Panc1 (cell line): ENCODE measurements around the gene PGK1. TPM values are rescaled to one million over a fixed set of nuclear protein-coding genes. Genes with fewer than 3 reads are reported as not detected.
"Not testable (repeated sequence)": the region's sequence is repeated elsewhere in the genome, so short reads cannot be mapped to it uniquely, and the experiment has no call there.

ENCODE experiments used
- ATAC-seq: fragments of 200-7000 bp; cut with Tn5 transposase; 2 replicates; pipeline ENCODE4 v1.9.1; 2020; ENCODE audit warnings: mild to moderate bottlenecking, moderate library complexity
- BruUV-seq: library from RNA; stranded (reverse); fragments of 400-500 nt; replicated peaks from 2 replicates; lab custom pipeline; 2021; lab: Mats Ljungman, UMichigan
- CTCF ChIA-PET: fragments of 300-600 bp; sonication (Branson Sonifier 250); formaldehyde crosslinking; loops from one replicate; lab custom pipeline; 2022; ENCODE audit warnings: antibody characterized with exemption; lab: Charles Lee
- POLR2A ChIA-PET: fragments of 300-600 bp; sonication (Branson Sonifier 250); formaldehyde crosslinking; loops from one replicate; lab custom pipeline; 2022; ENCODE audit warnings: antibody characterized with exemption; lab: Charles Lee
- DNase-seq: peaks from one replicate; pipeline ENCODE4 v3.0.0-alpha.2; 2010; ENCODE audit warnings: low read depth, low spot score
- H3K27ac ChIP-seq: 2 replicates; pipeline ENCODE4 v1.5.1; 2011; ENCODE audit warnings: mild to moderate bottlenecking, low read length, inconsistent platforms
- H3K27me3 ChIP-seq: fragments of 200-500 bp; sonication (Bioruptor generic); 2 replicates; pipeline ENCODE4 v1.6.0; 2014; ENCODE audit warnings: low read length, inconsistent platforms; ENCODE audit not compliant: control insufficient read depth, insufficient read depth
- H3K36me3 ChIP-seq: fragments of 200-500 bp; sonication (Bioruptor generic); 2 replicates; pipeline ENCODE4 v1.5.1; 2014; ENCODE audit warnings: inconsistent platforms, mild to moderate bottlenecking, low read length, moderate library complexity; ENCODE audit not compliant: control insufficient read depth, insufficient read depth
- H3K4me1 ChIP-seq: 2 replicates; pipeline ENCODE4 v1.5.1; 2011; ENCODE audit warnings: inconsistent platforms, mild to moderate bottlenecking, low read length, moderate library complexity; ENCODE audit not compliant: control insufficient read depth, insufficient read depth
- H3K4me3 ChIP-seq, 2 experiments: 2 replicates each; pipeline ENCODE4 v1.5.1; 2011 to 2012; ENCODE audit warnings: low read depth in 2 of 2, low read length in 2 of 2, mild to moderate bottlenecking in 2 of 2, inconsistent platforms in 1 of 2, moderate library complexity in 1 of 2
- H3K9me3 ChIP-seq: fragments of 200-500 bp; sonication (Bioruptor generic); 2 replicates; pipeline ENCODE4 v1.5.1; 2014; ENCODE audit warnings: low read depth, mild to moderate bottlenecking, inconsistent platforms, low read length, moderate library complexity; ENCODE audit not compliant: control insufficient read depth, insufficient read depth
- CTCF ChIP-seq: fragments of 450-650 bp; IDR thresholded peaks from 2 replicates; pipeline ENCODE4 v1.5.1; 2017; ENCODE audit warnings: mild to moderate bottlenecking
- POLR2AphosphoS5 ChIP-seq: IDR thresholded peaks from 2 replicates; pipeline ENCODE4 v1.6.1; 2012; ENCODE audit warnings: mild to moderate bottlenecking, low read depth, low read length, moderate library complexity
- REST ChIP-seq, 2 experiments: IDR thresholded peaks; 2 replicates each; pipeline ENCODE4 v1.6.1; 2011 to 2012; ENCODE audit warnings: low read depth in 2 of 2, control low read depth in 1 of 2, low read length in 1 of 2, mild to moderate bottlenecking in 1 of 2, moderate library complexity in 1 of 2; ENCODE audit not compliant: insufficient read depth in 1 of 2
- SIN3A ChIP-seq: IDR thresholded peaks from 2 replicates; pipeline ENCODE4 v1.6.1; 2012; ENCODE audit warnings: low read depth, mild to moderate bottlenecking, low read length, moderate library complexity, borderline replicate concordance; ENCODE audit not compliant: insufficient read depth
- TCF7L2 ChIP-seq: IDR thresholded peaks from 2 replicates; pipeline ENCODE4 v1.6.1; 2011; ENCODE audit warnings: mild to moderate bottlenecking, low read depth, low read length, inconsistent platforms
- in situ Hi-C: cut with HindIII; loops from 2 replicates; pipeline ENCODE4 v1.10.0; 2016; ENCODE audit warnings: low sequenced_read_pairs, low pct_unique_long_range_greater_than_20kb
- intact Hi-C: fragments of 100-400 bp; cut with micrococcal nuclease; formaldehyde crosslinking; loops from one replicate; pipeline ENCODE4 v1.10.0; 2022; ENCODE audit not compliant: unreplicated experiment
- total RNA-seq: library from RNA; stranded (reverse); gene quantifications from one replicate; pipeline ENCODE4 v1.2.1, GENCODE V29; 2021; ENCODE audit not compliant: unreplicated experiment

Gene PGK1
- total RNA-seq, 1 experiment from 2014 or later, result 541 TPM

GRCh38 chrX:78064152-78064551 is 39.9 kb upstream of the PGK1 start:
- ATAC-seq (no peak), DNase-seq (no peak)
- CTCF ChIA-PET, result no interaction called here
- in situ Hi-C loops, result no loop called here
- Histone ChIP-seq H3K4me1 (no peaks in the 10 kb centered on the region), H3K4me3 (no peak overlapping the region), H3K9me3 (0 out of 2 replicates have a peak, but pooled peaks cover under 1% of the 10 kb centered on the region), H3K27ac (no peak overlapping the region), H3K36me3 (no peaks in the 10 kb centered on the region), H3K27me3 (no peaks in the 10 kb centered on the region)
- POLR2A ChIA-PET, result no interaction called here
- TF ChIP-seq REST (IDR thresholded peaks at IDR 0.05; ENCODE audit: insufficient read depth in 1 of 2, low read depth in 2 of 2, low read length in 1 of 2) (no peak), CTCF (no peak), SIN3A (no peak), TCF7L2 (no peak), POLR2AphosphoS5 (no peak)
- no TSS peak for BruUV-seq
- intact Hi-C loops, result no loop called here

- H3K4me1 ChIP-seq, POLR2A ChIA-PET, H3K4me3 ChIP-seq, H3K36me3 ChIP-seq, H3K9me3 ChIP-seq, intact Hi-C loops, BruUV-seq, H3K27me3 ChIP-seq, in situ Hi-C loops: not testable (repeated sequence)
- H3K27ac ChIP-seq, result 0 out of 2 replicates have a peak overlapping the region, but pooled peaks have one; percentile 23
- peak; percentile 78 for ATAC-seq
- peak; percentile 36 for DNase-seq
- CTCF ChIA-PET, result interaction anchor here (0.6 kb wide), 1 partner anchor 40 kb away, joined by 3 read pairs; no protein-coding TSS in a partner anchor
These were observed 39.1 kb upstream of the PGK1 start for GRCh38 chrX:78064698-78065601.

GRCh38 chrX:78066110-78066509 is 37.9 kb upstream of the PGK1 start:
- in situ Hi-C loops, result no loop called here
- no peak for ATAC-seq

More at GRCh38 chrX:78066110-78066509, 37.9 kb upstream of the PGK1 start:
- BruUV-seq, result no TSS peak
- Histone ChIP-seq H3K4me1 (no peaks in the 10 kb centered on the region), H3K36me3 (no peaks in the 10 kb centered on the region), H3K9me3 (0 out of 2 replicates have a peak, but pooled peaks cover 3% of the 10 kb centered on the region), H3K4me3 (no peak overlapping the region), H3K27me3 (no peaks in the 10 kb centered on the region), H3K27ac (no peak overlapping the region)
- TF ChIP-seq CTCF (no peak), TCF7L2 (no peak), REST (IDR thresholded peaks at IDR 0.05; ENCODE audit: insufficient read depth in 1 of 2, low read depth in 2 of 2, low read length in 1 of 2) (no peak), POLR2AphosphoS5 (no peak), SIN3A (no peak)
- intact Hi-C loops, result no loop called here
- DNase-seq, result no peak
- CTCF ChIA-PET, result no interaction called here
- POLR2A ChIA-PET, result interaction anchor here (0.6 kb wide), 1 partner anchor 275 kb away, joined by 3 read pairs; no protein-coding TSS in a partner anchor
